ENCODE results near the gene WDR64. TPM values are rescaled to one million over a fixed set of nuclear protein-coding genes. Genes with fewer than 3 reads are reported as not detected.

The WDR64 gene
- total and polyA plus RNA-seq, 2 of the 13 experiments (the other 11 are each of a cell fraction or from before 2014, with no cell fraction given) = not detected

- TF ChIP-seq TRAFD1 (CRISPR knock-in tag; IDR thresholded peaks at IDR 0.05; ENCODE audit: borderline replicate concordance) = no peak
- TF ChIP-seq ZNF775 (CRISPR knock-in tag; IDR thresholded peaks at IDR 0.05; ENCODE audit: borderline replicate concordance) = no peak
- no peak for TF ChIP-seq RERE (CRISPR knock-in tag; IDR thresholded peaks at IDR 0.05; ENCODE audit: low read depth)
- no peak for TF ChIP-seq PRDM4 (CRISPR knock-in tag; IDR thresholded peaks at IDR 0.05; ENCODE audit: borderline replicate concordance)
- TF ChIP-seq KAT8 (CRISPR knock-in tag; IDR thresholded peaks at IDR 0.05) = no peak; the same call in 1 of the 2 replicates
- TF ChIP-seq ZNF878 (CRISPR knock-in tag; IDR thresholded peaks at IDR 0.05) = no peak
- no peak for TF ChIP-seq ZNF326 (CRISPR knock-in tag; IDR thresholded peaks at IDR 0.05; ENCODE audit: borderline replicate concordance)
- no peak for TF ChIP-seq STAT5B (CRISPR knock-in tag; IDR thresholded peaks at IDR 0.05)
- no peak for TF ChIP-seq ZFP36 (IDR thresholded peaks at IDR 0.05; ENCODE audit: borderline replicate concordance, low read depth, low read length, partially characterized antibody)
- TF ChIP-seq TOPORS (CRISPR knock-in tag; IDR thresholded peaks at IDR 0.05) = no peak
- peak; percentile 70; the same call in 1 of the 2 replicates for TF ChIP-seq SKIL (CRISPR knock-in tag; IDR thresholded peaks at IDR 0.05; ENCODE audit: borderline replicate concordance)
- TF ChIP-seq DDIT3 (CRISPR knock-in tag; IDR thresholded peaks at IDR 0.05) = no peak
- no peak; the same call in 1 of the 2 replicates for TF ChIP-seq KLF6 (CRISPR knock-in tag; IDR thresholded peaks at IDR 0.05)
Measured at GRCh38 chr1:241640149-241640866, 11.8 kb upstream of the WDR64 start, which contains the start of the genes CHML and OPN3 (continued).
